ENCODE data around the gene ATP10A.

DNA sequence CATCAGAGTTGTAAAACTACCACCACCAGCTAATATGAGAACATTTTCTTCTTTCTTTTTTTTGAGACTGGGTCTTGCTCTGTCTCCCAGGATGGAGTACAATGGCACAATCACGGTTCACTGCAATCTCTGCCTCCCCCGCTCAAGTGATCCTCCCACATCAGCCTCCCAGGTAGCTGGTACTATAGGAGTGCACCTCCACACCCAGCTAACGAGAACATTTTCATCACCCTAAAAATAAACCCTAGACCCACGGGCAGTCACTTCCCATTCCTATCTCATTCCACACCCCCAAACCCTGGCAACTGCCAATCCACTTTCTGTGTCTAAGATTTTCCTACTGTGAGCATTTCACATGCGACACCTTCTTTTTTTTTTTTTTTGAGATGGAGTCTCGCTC, 130.9 kb downstream of the ATP10A start:
- no peak for TF ChIP-seq POLR2A (IDR thresholded peaks at IDR 0.05)
- TF ChIP-seq, protein P1, sequence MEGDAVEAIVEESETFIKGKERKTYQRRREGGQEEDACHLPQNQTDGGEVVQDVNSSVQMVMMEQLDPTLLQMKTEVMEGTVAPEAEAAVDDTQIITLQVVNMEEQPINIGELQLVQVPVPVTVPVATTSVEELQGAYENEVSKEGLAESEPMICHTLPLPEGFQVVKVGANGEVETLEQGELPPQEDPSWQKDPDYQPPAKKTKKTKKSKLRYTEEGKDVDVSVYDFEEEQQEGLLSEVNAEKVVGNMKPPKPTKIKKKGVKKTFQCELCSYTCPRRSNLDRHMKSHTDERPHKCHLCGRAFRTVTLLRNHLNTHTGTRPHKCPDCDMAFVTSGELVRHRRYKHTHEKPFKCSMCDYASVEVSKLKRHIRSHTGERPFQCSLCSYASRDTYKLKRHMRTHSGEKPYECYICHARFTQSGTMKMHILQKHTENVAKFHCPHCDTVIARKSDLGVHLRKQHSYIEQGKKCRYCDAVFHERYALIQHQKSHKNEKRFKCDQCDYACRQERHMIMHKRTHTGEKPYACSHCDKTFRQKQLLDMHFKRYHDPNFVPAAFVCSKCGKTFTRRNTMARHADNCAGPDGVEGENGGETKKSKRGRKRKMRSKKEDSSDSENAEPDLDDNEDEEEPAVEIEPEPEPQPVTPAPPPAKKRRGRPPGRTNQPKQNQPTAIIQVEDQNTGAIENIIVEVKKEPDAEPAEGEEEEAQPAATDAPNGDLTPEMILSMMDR (IDR thresholded peaks at IDR 0.05) = no peak

Measured in adrenal gland (tissue), 5 donors.